Suppressor macrophage (primary cell): ENCODE results near the gene ATP5F1B.

ENCODE experiments used
- DNase-seq, 4 experiments: peaks; one replicate each; pipeline ENCODE4 v3.0.0-alpha.2; 2020 to 2022

Gene ATP5F1B

DNA sequence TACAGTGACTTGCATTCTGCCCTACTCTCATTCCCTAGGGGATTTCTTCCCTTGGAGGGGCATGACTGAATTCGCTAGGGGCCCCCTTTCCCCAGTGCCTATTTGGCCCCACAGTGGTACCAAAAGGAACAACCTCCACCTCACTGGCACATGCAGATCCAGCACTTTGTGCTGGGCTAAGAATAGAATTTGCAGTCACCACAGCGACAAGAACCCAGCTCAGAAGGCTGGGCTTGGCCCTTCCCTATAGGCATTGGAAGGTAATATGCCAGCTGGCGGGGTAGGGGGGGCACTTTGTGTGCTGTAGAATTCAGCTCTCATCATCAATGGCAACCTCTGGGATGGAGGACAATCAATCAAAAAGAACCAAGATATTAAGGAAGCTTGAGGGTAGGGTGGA is 29.5 kb downstream of the ATP5F1B start:
- no peak for DNase-seq

DNA sequence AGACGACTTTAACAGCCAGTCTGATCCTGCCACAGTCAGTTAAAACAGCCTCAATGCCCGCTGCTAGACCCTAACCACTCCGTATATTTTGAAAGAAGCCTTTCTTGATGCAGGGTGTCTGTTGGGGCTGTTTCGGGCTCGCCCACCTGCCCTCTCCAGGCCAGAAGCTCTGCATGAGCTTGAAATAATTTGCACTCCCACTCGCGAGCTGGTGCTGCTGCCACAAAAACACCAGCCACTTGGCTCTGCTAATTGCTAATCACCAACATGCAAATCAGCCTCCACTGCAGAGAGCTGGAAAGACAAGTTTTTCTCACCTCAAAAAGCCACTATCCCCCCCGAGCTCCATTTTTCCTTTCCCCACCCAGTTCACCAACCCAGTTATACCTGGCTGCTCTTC is 31.2 kb downstream of the ATP5F1B start:
- DNase-seq: no peak

DNA sequence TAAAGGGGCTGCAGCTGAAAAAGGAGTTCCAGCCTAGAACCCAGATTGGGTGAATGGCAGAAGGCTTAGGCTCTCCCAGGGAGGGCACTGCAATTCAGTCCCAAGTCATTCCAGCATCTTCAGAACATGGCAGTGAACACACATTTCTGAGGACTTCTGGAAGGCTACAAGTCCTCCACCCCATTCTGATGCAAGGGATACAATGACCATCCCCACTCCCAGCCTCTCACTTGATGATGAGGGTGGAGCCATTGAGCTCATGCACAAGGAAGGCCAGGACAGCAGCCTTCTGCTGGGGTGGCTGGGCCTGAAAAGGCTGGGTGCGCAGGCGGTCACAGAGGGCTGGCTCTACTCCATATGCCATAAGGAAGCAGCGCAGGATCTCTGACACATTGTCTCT is 41.4 kb downstream of the ATP5F1B start:
- DNase-seq: no peak

DNA sequence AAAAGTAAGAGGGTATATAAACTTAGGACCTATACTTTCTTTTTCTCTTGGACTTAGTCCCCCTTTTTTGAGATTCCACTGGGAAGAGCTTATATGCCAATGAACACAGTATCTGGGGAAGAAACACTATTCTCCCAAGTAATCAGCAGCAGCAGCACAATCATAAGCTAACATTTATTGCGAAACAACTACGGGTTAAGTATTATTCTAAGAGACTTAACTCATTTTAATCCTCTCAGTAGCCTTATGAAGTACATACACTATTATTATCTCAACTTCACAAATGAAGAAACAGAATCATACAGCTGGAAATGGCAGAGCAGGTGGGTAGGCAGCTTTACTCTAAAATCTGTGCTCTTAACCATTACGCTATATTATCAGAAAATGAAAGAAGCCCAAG is 43.5 kb downstream of the ATP5F1B start:
- no peak for DNase-seq

DNA sequence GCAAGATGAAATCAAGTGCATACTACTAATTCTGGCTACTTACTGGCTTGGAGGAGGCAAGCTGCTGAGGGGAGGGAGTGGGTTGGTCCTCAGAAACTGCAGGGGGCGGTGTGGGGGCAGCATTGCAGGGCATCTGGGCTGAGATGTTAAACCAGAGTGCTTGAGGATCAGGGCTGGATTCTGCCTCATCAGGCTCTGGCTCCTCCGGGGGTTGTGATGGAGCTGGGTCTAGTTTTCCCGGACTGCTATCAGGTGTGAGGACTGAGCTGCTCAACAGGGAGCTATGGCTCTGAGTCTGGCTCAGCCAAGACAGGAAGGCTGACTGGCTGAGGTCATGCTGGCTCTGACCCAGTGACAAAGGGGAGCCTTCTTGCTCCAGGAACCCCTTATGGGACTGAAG is 44.3 kb downstream of the ATP5F1B start:
- peak in 2 of 4 experiments; percentile 22 to 33 for DNase-seq

DNA sequence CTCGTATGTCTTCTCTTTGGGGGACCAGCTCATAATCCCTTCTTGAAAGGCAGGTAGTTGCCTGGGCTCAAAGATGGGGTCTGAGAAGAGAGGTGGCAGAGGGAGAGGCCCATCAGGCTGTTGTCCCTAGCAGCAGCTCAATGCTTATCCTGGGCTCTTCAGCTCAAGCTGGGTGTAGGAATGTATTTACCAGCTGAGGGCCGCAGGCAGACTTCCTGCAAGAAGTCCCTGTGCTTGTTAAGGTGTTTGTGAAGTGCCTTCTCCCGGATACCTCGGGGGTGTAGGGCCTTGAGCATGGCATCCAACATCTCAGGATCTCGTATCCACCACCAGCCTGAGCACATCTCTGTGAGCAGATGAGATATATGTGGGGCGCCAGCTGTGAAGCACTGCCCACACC is 45.0 kb downstream of the ATP5F1B start:
- DNase-seq: no peak

DNA sequence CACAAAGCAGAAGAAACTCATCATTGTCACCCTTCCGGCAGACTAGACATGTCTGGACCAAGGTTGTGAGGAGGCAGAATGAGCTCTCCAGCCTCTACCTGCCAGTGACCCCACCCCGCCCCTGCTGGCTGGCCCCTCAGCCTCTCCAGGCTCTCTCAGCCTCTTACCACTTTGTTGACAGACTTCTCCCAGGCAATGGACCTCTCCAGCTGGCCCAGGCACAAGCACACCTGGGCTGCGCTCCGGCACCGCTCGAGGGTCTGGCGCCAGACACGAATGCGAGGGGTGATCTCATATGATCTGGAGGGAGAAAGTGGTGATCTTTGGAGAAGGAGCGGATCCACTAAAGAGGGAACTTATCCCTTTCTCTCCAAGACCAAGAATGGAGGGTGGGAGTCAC is 46.0 kb downstream of the ATP5F1B start:
- DNase-seq: no peak

DNA sequence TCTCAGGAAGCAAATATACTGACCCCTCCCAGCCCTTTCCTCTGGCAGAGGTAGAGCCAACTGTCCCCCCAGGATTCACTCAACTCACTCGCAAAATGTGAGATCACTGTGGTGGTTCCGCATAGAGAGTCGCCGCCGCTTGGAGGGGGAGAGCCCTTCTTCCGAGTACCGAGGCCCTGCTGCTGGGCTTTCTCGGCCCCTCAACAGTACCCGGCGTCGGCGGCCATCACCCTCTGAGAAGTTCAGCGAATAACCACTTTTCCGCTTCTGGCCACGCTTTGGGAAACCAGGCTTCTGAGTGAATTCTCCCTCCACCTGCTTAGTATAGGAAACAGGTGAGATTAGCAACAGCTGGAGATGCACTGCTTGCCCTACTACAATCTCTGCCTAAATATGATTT is 46.7 kb downstream of the ATP5F1B start:
- no peak for DNase-seq

DNA sequence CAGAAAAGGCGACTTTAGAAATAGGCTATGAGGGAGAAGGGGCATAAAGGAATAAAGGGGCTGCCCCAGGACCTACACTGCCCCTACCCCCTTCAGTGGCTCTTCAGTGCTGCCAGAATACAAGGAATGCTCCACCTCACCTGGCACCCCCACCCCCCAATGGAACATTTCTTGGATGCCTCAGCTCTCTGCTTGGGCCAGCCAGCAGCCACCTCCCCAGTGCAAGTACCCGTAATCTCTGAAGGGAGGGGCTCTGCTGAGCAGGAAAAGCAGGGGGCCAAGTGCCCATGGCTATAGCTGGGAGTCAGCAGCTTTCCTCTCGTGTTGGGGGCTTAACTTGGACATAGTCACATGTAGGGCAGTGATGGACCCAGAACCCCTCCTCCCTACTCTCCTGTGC is 49.0 kb downstream of the ATP5F1B start:
- DNase-seq: no peak

DNA sequence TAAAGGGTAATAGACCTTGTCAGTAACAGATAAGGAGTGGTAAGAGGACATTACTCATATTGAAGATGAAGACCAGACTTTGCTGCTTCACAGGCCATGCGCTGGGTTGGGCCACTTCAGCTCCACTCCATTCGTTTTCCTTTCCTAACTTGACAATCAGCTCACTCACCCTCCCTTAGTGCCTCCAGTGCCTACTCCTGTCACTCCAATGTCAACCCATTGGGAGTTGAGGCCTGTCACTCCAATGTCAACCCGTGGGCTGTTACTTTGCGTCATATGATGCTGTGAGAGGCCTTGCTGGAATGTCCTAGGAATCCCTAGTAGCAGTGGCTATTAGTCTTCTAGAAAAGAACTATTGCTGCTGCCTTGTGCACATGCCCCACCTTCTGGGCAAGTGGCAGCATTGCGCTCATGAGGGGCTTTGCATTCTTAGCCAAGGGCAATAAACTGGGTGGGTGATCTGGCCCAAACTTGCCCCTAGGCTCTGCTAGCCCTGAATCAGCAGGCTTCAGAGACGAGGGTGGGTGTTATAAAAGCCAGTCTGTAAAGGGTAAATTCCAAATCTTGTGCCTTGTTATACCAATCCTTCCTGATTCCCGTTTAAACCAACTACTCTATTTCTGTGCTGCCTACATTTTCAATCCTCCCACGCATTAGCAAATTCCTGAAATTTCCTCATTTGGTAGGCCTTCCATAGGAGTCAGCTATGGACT is 51.7 kb downstream of the ATP5F1B start:
- peak; percentile 62 to 72 (median 67) for DNase-seq

DNA sequence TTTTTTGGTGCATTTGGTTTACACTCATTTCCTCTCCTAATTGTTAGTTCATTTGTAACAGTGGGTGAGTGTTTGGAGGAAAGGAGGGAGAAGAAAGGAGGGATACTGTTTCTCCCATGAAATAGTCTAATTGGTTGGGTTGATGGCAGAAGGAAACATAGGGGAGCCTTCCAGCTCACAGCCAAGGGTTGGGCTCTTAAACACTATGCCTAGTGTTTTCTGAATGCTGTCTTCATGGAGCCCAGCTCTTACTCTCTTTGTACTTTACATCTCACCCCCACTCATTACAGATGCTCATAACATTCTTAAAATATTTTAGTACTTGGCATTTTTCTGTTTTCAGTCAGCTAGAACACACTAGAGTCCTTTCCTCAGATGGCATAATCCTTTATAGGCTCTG is 53.8 kb downstream of the ATP5F1B start:
- DNase-seq: no peak

DNA sequence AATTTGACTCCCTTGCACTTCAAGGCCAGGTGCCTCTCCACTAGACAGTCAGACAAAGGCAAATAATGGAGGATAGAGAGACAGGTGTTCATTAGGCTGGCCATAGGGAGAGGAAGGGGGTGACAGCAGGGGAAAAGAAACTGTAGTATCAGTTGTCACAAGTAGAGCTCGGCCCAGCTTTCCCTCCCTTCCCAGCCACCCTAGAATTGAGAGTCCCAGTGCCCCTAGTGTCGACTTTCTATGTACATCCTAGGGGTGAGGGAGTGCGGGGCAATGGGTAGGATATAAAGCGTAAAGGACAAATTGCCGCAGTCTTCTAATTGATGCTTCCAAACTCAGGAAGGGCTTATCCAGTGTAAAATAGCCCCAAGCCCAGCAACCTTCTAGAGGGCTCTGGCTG is 54.7 kb downstream of the ATP5F1B start:
- no peak for DNase-seq

DNA sequence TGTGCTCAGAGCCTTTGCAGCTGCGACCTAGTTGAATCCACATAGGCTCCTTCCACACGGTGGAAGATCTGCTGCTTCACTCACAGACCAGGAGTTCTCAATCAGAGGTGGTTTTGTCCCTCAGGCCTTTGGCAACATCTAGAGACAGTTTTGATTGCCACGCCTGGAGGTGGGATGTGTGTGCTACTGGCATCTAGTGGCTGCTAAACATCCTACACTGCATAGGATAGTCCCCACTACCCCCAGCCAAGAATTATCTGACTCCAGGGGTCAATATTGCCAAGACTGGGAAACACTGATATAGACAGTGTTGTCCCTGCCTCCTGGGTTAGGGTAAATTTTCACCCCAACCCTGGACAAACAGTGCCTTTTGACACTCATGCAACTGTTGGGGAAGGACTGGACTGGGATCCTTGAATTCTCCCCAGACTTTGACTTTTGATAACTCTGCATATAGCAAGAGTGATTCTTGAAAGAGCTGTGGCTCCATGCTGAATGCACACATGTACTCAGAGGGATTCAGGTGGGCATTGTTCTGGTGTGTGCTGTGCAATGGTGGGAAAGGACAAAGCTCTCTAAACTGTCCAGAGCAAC is 55.5 kb downstream of the ATP5F1B start:
- DNase-seq: peak in 3 of 4 experiments; percentile 28 to 39 (median 34)

DNA sequence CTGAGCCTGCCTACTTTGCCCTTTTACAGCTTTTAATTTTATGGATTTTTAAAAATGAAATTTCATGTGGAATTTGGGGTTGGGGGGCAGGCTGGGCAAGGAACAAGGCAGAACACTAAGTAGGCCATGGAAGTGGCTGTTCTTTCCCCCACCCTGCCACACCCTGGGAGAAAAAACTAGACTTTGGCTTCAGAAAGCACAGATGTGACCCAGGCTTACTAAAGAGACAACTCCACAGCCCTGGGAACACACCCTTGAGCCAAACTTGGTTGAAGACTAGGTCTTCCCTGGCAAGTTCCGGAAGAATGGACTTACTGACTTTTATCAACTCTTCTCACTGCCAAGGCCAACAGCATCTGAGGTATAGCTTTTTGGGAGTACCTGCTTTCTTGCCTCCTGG is 56.0 kb downstream of the ATP5F1B start:
- no peak for DNase-seq
